ENCODE results near the gene UBTF.
"Not testable (repeated sequence)": the region's sequence is repeated elsewhere in the genome, so short reads cannot be mapped to it uniquely, and the experiment has no call there.

Gene UBTF

GRCh38 chr17:44247876-44248736 is 28.6 kb upstream of the UBTF start:
- DNase-seq (ENCODE audit: low read depth, low spot score), result no peak
- no peak overlapping the region for H3K27ac ChIP-seq

GRCh38 chr17:44247440-44247841 is 28.0 kb upstream of the UBTF start:
- no peak overlapping the region for H3K27ac ChIP-seq
- DNase-seq (ENCODE audit: low read depth, low spot score), result no peak

- H3K27ac ChIP-seq, result no peak overlapping the region
- no peak for DNase-seq (ENCODE audit: low read depth, low spot score)
These were observed 21.7 kb upstream of the UBTF start for GRCh38 chr17:44241106-44241624.

- DNase-seq (ENCODE audit: low read depth, low spot score); H3K27ac ChIP-seq: not testable (repeated sequence)
These were observed 18.4 kb upstream of the UBTF start for GRCh38 chr17:44237886-44238285.

GRCh38 chr17:44236444-44236991 is 17.0 kb upstream of the UBTF start:
- H3K27ac ChIP-seq, result peak overlapping the region; percentile 86
- no peak for DNase-seq (ENCODE audit: low read depth, low spot score)

- DNase-seq (ENCODE audit: low read depth, low spot score), result peak; percentile 87
- H3K27ac ChIP-seq, result peak overlapping the region; percentile 86
These were observed 16.1 kb upstream of the UBTF start for GRCh38 chr17:44235583-44235936.

GRCh38 chr17:44233582-44233981 is 14.1 kb upstream of the UBTF start:
- no peak overlapping the region for H3K27ac ChIP-seq

GRCh38 chr17:44232061-44232460 is 12.6 kb upstream of the UBTF start:
- H3K27ac ChIP-seq, result no peak overlapping the region
- DNase-seq (ENCODE audit: low read depth, low spot score), result no peak

More at GRCh38 chr17:44233582-44233981, 14.1 kb upstream of the UBTF start:
- no peak for DNase-seq (ENCODE audit: low read depth, low spot score)

GRCh38 chr17:44230140-44230539 is 10.7 kb upstream of the UBTF start:
- no peak for DNase-seq (ENCODE audit: low read depth, low spot score)

GRCh38 chr17:44229090-44229489 is 9.6 kb upstream of the UBTF start:
- no peak for DNase-seq (ENCODE audit: low read depth, low spot score)
- no peak overlapping the region for H3K27ac ChIP-seq

More at GRCh38 chr17:44230140-44230539, 10.7 kb upstream of the UBTF start:
- no peak overlapping the region for H3K27ac ChIP-seq

- no peak for DNase-seq (ENCODE audit: low read depth, low spot score)
- H3K27ac ChIP-seq, result peak overlapping the region; percentile 96
These were observed 4.1 kb upstream of the UBTF start for GRCh38 chr17:44223541-44224071.

GRCh38 chr17:44222112-44222869 is 2.8 kb upstream of the UBTF start:
- DNase-seq (ENCODE audit: low read depth, low spot score), result no peak
- peak overlapping the region; percentile 96 for H3K27ac ChIP-seq

GRCh38 chr17:44221862-44222111 is 2.3 kb upstream of the UBTF start:
- peak overlapping the region; percentile 96 for H3K27ac ChIP-seq
- no peak for DNase-seq (ENCODE audit: low read depth, low spot score)

- no peak for DNase-seq (ENCODE audit: low read depth, low spot score)
- peak overlapping the region; percentile 96 for H3K27ac ChIP-seq
These were observed 1.8 kb upstream of the UBTF start for GRCh38 chr17:44221084-44221861.

- DNase-seq (ENCODE audit: low read depth, low spot score), result no peak
- H3K27ac ChIP-seq, result peak overlapping the region; percentile 96
These were observed 973 bp upstream of the UBTF start for GRCh38 chr17:44220213-44221083.

GRCh38 chr17:44219108-44219615 is 313 bp downstream of the UBTF start:
- no peak for DNase-seq (ENCODE audit: low read depth, low spot score)
- peak overlapping the region; percentile 96 for H3K27ac ChIP-seq

GRCh38 chr17:44218344-44219107 is 949 bp downstream of the UBTF start:
- H3K27ac ChIP-seq, result peak overlapping the region; percentile 96
- DNase-seq (ENCODE audit: low read depth, low spot score), result no peak

GRCh38 chr17:44217738-44218343 is 1.6 kb downstream of the UBTF start:
- no peak for DNase-seq (ENCODE audit: low read depth, low spot score)
- peak overlapping the region; percentile 96 for H3K27ac ChIP-seq
